Measurements from ENCODE around the gene PARP16.
A peak's percentile ranks its signal among the peaks of the same experiment; 100 is the strongest.
"Not testable (repeated sequence)": the region's sequence is repeated elsewhere in the genome, so short reads cannot be mapped to it uniquely, and the experiment has no call there.

PARP16 gene

DNA sequence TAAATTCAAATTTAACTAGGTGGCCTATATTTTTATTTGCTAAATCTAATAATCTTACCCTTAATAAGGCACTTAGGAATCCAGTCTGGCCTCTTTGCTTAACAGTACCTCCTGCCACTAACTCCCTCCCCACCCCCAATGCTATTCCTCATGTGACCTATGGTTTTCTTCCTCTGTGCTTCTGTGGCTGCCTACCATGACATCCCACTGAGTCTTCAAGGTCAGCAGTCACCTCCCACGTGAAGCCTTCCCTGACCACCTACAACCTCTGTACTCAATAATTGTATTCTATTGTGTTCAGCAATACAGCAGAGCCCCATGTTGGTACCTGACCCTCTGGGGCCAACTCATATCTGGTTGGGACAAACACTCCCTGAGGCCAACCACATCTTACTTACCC, 9.7 kb downstream of the PARP16 start:
- TF ChIP-seq, protein P1, sequence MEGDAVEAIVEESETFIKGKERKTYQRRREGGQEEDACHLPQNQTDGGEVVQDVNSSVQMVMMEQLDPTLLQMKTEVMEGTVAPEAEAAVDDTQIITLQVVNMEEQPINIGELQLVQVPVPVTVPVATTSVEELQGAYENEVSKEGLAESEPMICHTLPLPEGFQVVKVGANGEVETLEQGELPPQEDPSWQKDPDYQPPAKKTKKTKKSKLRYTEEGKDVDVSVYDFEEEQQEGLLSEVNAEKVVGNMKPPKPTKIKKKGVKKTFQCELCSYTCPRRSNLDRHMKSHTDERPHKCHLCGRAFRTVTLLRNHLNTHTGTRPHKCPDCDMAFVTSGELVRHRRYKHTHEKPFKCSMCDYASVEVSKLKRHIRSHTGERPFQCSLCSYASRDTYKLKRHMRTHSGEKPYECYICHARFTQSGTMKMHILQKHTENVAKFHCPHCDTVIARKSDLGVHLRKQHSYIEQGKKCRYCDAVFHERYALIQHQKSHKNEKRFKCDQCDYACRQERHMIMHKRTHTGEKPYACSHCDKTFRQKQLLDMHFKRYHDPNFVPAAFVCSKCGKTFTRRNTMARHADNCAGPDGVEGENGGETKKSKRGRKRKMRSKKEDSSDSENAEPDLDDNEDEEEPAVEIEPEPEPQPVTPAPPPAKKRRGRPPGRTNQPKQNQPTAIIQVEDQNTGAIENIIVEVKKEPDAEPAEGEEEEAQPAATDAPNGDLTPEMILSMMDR (conservative IDR thresholded peaks at IDR 0.05; ENCODE audit: low read depth, low read length), result no peak

DNA sequence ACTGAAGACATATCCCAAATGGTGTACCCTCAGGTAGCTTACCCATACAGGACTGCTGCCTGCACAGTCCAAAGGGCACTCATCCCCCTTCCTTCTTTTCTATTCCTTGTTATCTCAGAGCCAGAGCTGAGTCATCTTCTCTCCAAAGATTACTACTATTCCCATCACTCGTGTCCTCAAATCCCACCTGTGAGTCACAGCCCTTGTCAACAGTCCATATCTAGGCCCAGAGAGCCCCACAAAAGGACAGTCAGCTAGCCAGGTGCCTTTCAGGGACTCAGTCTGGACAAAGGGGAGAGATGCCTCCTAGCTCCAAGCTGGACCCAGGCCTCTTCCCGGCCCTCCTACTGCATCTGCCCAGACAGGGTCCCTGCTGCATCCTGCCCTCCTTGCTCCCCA, 11.0 kb downstream of the PARP16 start:
- no peak overlapping the region for H3K4me2 ChIP-seq

More for the DNA sequence above, 9.7 kb downstream of the PARP16 start:
- no peaks in the 10 kb centered on the region for H4K20me1 ChIP-seq (ENCODE audit: insufficient read depth)
- no peak overlapping the region for H3K4me3 ChIP-seq (IDR thresholded peaks at IDR 0.05; ENCODE audit: insufficient read depth, low read depth, low read length)
- H2AFZ ChIP-seq (ENCODE audit: low read depth), result no peak overlapping the region
- no peak overlapping the region for H3K9ac ChIP-seq
- no peaks in the 10 kb centered on the region for H3K79me2 ChIP-seq (ENCODE audit: insufficient read depth, low read depth)
- H3K27ac ChIP-seq, result no peak overlapping the region
- H3K27me3 ChIP-seq (ENCODE audit: insufficient read depth, low read depth), result no peaks in the 10 kb centered on the region
- no peaks in the 10 kb centered on the region for H3K36me3 ChIP-seq (ENCODE audit: insufficient read depth)
- no peak overlapping the region for H3K4me2 ChIP-seq
- no peaks in the 10 kb centered on the region for H3K4me1 ChIP-seq (ENCODE audit: low read depth, poor library complexity, severe bottlenecking)

DNA sequence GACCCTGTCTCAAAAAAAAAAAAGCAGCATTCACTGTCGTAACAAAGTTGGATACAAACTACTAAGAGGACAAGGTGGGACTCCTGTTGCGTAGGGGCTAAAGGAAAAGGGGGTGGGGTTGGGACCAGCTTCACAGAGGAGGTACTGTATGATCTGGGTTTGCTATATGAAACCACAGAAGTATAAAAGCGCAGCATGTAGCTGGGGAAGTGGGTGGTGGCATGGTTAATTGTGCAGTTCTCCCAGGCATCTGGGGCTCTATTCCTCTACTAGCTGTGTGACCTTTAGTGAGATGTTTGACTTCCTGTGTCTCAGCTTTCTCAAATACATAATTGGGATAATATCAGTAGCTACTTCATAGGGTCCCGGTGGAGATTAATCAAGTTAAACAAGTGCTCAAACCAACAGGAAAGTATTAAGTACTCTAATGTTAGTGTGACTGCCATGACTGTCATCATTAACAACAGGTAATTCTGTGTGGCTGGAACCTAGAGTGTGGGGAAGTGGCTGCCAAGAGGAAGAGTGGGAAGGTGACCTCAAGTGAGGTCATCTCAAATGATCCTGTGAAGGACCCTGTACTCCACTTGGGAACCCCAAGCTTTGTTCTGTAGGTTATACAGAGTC, 11.5 kb downstream of the PARP16 start:
- no peak overlapping the region for H3K27ac ChIP-seq
- no peaks in the 10 kb centered on the region for H3K36me3 ChIP-seq (ENCODE audit: insufficient read depth)

More for the DNA sequence above, 11.0 kb downstream of the PARP16 start:
- no peak overlapping the region for H2AFZ ChIP-seq (ENCODE audit: low read depth)
- H3K4me1 ChIP-seq (ENCODE audit: low read depth, poor library complexity, severe bottlenecking), result no peaks in the 10 kb centered on the region
- no peaks in the 10 kb centered on the region for H3K79me2 ChIP-seq (ENCODE audit: insufficient read depth, low read depth)
- H3K9ac ChIP-seq, result no peak overlapping the region
- no peak overlapping the region for H3K4me3 ChIP-seq (IDR thresholded peaks at IDR 0.05; ENCODE audit: insufficient read depth, low read depth, low read length)
- no peak overlapping the region for H3K27ac ChIP-seq
- H3K27me3 ChIP-seq (ENCODE audit: insufficient read depth, low read depth), result no peaks in the 10 kb centered on the region
- no peaks in the 10 kb centered on the region for H3K36me3 ChIP-seq (ENCODE audit: insufficient read depth)
- no peaks in the 10 kb centered on the region for H4K20me1 ChIP-seq (ENCODE audit: insufficient read depth)
- TF ChIP-seq, protein P1 (conservative IDR thresholded peaks at IDR 0.05; ENCODE audit: low read depth, low read length), result no peak

DNA sequence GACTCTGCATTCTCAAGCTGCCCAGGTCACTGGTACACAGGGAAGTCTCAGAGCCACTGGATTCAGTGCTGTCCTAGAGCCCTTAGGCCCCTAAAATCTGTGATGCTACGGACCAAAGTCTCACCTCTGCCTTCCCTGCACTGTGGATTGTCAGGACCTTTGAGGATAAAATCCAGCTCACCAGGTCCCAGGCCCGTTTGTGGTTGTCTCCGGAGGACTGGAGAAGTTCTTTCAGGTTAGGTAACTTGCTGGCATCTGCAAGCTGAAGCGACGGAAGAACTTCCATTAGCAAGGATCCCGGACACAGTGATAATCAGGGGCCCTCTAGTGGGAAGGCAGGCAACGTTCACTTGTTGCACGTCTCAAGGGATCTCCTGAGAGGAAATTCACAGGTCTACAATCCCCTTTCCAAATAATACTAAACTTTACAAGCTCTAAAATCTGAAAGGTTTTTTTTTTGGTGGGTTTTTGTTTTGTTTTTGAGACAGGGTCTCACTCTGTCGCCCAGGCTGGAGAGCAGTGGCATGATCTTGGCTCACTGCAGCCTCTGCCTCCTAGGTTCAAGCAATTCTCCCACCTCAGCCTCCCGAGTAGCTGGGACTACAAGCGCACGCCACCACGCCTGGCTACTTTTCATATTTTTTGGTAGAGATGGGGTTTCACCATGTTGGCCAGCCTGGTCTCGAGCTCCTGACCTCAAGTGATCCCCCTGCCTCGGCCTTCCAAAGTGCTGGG, 15.7 kb downstream of the PARP16 start:
- H2AFZ ChIP-seq (ENCODE audit: low read depth); H3K27me3 ChIP-seq (ENCODE audit: insufficient read depth, low read depth); H3K9ac ChIP-seq; H3K36me3 ChIP-seq (ENCODE audit: insufficient read depth); H3K27ac ChIP-seq; H4K20me1 ChIP-seq (ENCODE audit: insufficient read depth); H3K4me3 ChIP-seq (IDR thresholded peaks at IDR 0.05; ENCODE audit: insufficient read depth, low read depth, low read length); H3K4me1 ChIP-seq (ENCODE audit: low read depth, poor library complexity, severe bottlenecking); H3K4me2 ChIP-seq; H3K79me2 ChIP-seq (ENCODE audit: insufficient read depth, low read depth): not testable (repeated sequence)
- TF ChIP-seq, protein P1 (conservative IDR thresholded peaks at IDR 0.05; ENCODE audit: low read depth, low read length), result peak; percentile 33; the same call in 1 of the 2 replicates

More for the DNA sequence above, 11.5 kb downstream of the PARP16 start:
- Histone ChIP-seq H3K27me3 (ENCODE audit: insufficient read depth, low read depth) (no peaks in the 10 kb centered on the region), H3K4me2 (no peak overlapping the region), H3K79me2 (ENCODE audit: insufficient read depth, low read depth) (no peaks in the 10 kb centered on the region), H3K4me3 (IDR thresholded peaks at IDR 0.05; ENCODE audit: insufficient read depth, low read depth, low read length) (no peak overlapping the region), H3K9ac (no peak overlapping the region), H4K20me1 (ENCODE audit: insufficient read depth) (no peaks in the 10 kb centered on the region), H2AFZ (ENCODE audit: low read depth) (no peak overlapping the region), H3K4me1 (ENCODE audit: low read depth, poor library complexity, severe bottlenecking) (no peaks in the 10 kb centered on the region)
- TF ChIP-seq, protein P1 (conservative IDR thresholded peaks at IDR 0.05; ENCODE audit: low read depth, low read length), result no peak

Data from KMS-11 (cell line).